OCI-LY7 (cell line): ENCODE results near the gene OTUD5. TPM values are rescaled to one million over a fixed set of nuclear protein-coding genes. Genes with fewer than 3 reads are reported as not detected.
"Not testable (repeated sequence)": the region's sequence is repeated elsewhere in the genome, so short reads cannot be mapped to it uniquely, and the experiment has no call there.

Source experiments
- BruUV-seq: library from RNA; stranded (reverse); fragments of 400-500 nt; replicated peaks from 2 replicates; lab custom pipeline; 2021; lab: Mats Ljungman, UMichigan
- CTCF ChIA-PET: fragments of 300-600 bp; sonication (Branson Sonifier 250); formaldehyde crosslinking; loops from one replicate; lab custom pipeline; 2022; ENCODE audit warnings: antibody characterized with exemption; ENCODE audit not compliant: unreplicated experiment; lab: Charles Lee
- POLR2A ChIA-PET: fragments of 300-600 bp; sonication (Branson Sonifier 250); formaldehyde crosslinking; loops from one replicate; lab custom pipeline; 2022; ENCODE audit warnings: antibody characterized with exemption; lab: Charles Lee
- DNase-seq: peaks from one replicate; pipeline ENCODE4 v3.0.0-alpha.2; 2015; ENCODE audit warnings: low spot score
- H2AFZ ChIP-seq: fragments of 200-600 bp; sonication (generic), shearing (Covaris generic); 2 replicates; pipeline ENCODE4 v1.6.1; 2014; ENCODE audit warnings: mild to moderate bottlenecking, antibody characterized with exemption, low read length, moderate library complexity
- H3K27ac ChIP-seq: fragments of 200-600 bp; sonication (generic); 2 replicates; pipeline ENCODE4 v1.5.1; 2014; ENCODE audit warnings: mixed run types, low read depth, mild to moderate bottlenecking, moderate library complexity, low read length, inconsistent platforms; ENCODE audit not compliant: poor library complexity, severe bottlenecking
- H3K36me3 ChIP-seq: fragments of 200-600 bp; sonication (generic); 2 replicates; pipeline ENCODE4 v1.6.1; 2014; ENCODE audit warnings: mild to moderate bottlenecking, antibody characterized with exemption, low read length, moderate library complexity, mixed read lengths; ENCODE audit not compliant: insufficient read depth
- H3K4me1 ChIP-seq: fragments of 200-600 bp; sonication (generic); 2 replicates; pipeline ENCODE4 v1.5.1; 2014; ENCODE audit warnings: mild to moderate bottlenecking, low read length; ENCODE audit not compliant: insufficient read depth, poor library complexity, severe bottlenecking
- H3K4me2 ChIP-seq: fragments of 200-600 bp; sonication (generic); 2 replicates; pipeline ENCODE4 v1.6.1; 2014; ENCODE audit warnings: mild to moderate bottlenecking, low read length
- H3K4me3 ChIP-seq: fragments of 200-600 bp; sonication (generic); 2 replicates; pipeline ENCODE4 v1.5.1; 2014; ENCODE audit warnings: mild to moderate bottlenecking, low read depth, low read length; ENCODE audit not compliant: poor library complexity, severe bottlenecking
- H3K79me2 ChIP-seq: fragments of 200-600 bp; sonication (generic); 2 replicates; pipeline ENCODE4 v1.6.1; 2016; ENCODE audit warnings: low read depth, mild to moderate bottlenecking, low read length, moderate library complexity, mixed read lengths; ENCODE audit not compliant: insufficient read depth
- H3K9me2 ChIP-seq: fragments of 200-600 bp; sonication (generic); 2 replicates; pipeline ENCODE4 v1.6.1; 2016; ENCODE audit warnings: mild to moderate bottlenecking, low read length, mixed read lengths; ENCODE audit not compliant: insufficient read depth
- H3K9me3 ChIP-seq: fragments of 200-600 bp; sonication (generic); 2 replicates; pipeline ENCODE4 v1.6.1; 2014; ENCODE audit warnings: mild to moderate bottlenecking, mixed run types, low read length, mixed read lengths
- H4K20me1 ChIP-seq: fragments of 200-600 bp; sonication (generic); 2 replicates; pipeline ENCODE4 v1.6.1; 2014; ENCODE audit warnings: mild to moderate bottlenecking, antibody characterized with exemption, low read length, moderate library complexity, mixed read lengths; ENCODE audit not compliant: insufficient read depth
- CTCF ChIP-seq: fragments of 200-600 bp; sonication (generic); conservative IDR thresholded peaks from 2 replicates; pipeline ENCODE4 v1.5.1; 2014; ENCODE audit warnings: mild to moderate bottlenecking, antibody characterized with exemption, low read length, moderate library complexity, mixed read lengths
- EZH2phosphoT487 ChIP-seq: fragments of 200-600 bp; sonication (generic); IDR thresholded peaks from 2 replicates; pipeline ENCODE4 v1.6.1; 2018; ENCODE audit warnings: low read depth, borderline replicate concordance, mild to moderate bottlenecking, mixed run types, antibody characterized with exemption, low read length, moderate library complexity, mixed read lengths
- intact Hi-C: fragments of 100-400 bp; cut with micrococcal nuclease; formaldehyde crosslinking; loops from one replicate; pipeline ENCODE4 v1.10.0; 2022; ENCODE audit not compliant: unreplicated experiment
- small RNA-seq: library from RNA; depleted of rRNA; stranded (forward); fragments of <200 nt; gene quantifications from one replicate; pipeline ENCODE3, GENCODE V24; 2014
- total RNA-seq, 2 experiments: library from RNA; depleted of rRNA in 1 of 2; stranded (reverse); fragments of >200 nt in 1 of 2; shearing (Covaris generic) in 1 of 2; gene quantifications; 2 replicates each; pipeline ENCODE4 v1.2.3, GENCODE V29; 2014 to 2022

OTUD5 gene
- total RNA-seq, 2 experiments from 2014 or later, result 38.5 to 55.7 TPM

DNA sequence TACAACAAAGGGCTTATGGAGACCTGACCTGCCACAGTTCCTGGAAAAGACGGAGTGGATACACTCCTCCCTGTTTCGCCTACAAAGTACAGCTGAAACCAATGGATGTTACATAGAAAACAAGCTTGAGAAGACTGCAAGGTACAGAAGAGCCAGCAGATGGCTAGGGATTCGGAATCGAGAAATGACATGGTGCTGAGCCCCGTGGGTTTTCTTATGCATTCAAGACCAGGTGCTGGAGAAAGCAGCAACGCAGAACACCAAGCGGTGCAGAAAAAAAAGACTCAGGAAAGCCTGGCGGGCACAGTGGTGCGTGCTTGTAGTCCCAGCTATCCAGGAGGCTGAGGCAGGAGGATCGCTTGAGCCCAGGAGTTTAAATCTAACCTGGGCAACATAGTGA lies 73.7 kb downstream of the OTUD5 start:
- H2AFZ ChIP-seq, result no peak overlapping the region
- H3K79me2 ChIP-seq, result no peaks in the 10 kb centered on the region
- DNase-seq, result no peak
- BruUV-seq, result no TSS peak
- no peaks in the 10 kb centered on the region for H3K9me3 ChIP-seq
- no peaks in the 10 kb centered on the region for H4K20me1 ChIP-seq
- no peaks in the 10 kb centered on the region for H3K36me3 ChIP-seq
- H3K9me2 ChIP-seq, result no peaks in the 10 kb centered on the region
- ChIA-PET CTCF (no interaction called here), POLR2A (interaction anchor here (0.6 to 0.7 kb wide), 3 partner anchors 10 to 274 kb away, joined by 3 to 4 read pairs (median 4); no protein-coding TSS in a partner anchor)
- no peaks in the 10 kb centered on the region for H3K4me1 ChIP-seq
- no peak overlapping the region for H3K4me3 ChIP-seq
- no peak for TF ChIP-seq CTCF
- no peak for TF ChIP-seq EZH2phosphoT487
- no peak overlapping the region for H3K27ac ChIP-seq
- no peak overlapping the region for H3K4me2 ChIP-seq
- intact Hi-C loops, result no loop called here

- H2AFZ ChIP-seq, H3K27ac ChIP-seq, H3K9me2 ChIP-seq, H3K4me3 ChIP-seq, POLR2A ChIA-PET, intact Hi-C loops, H3K4me2 ChIP-seq, BruUV-seq, H4K20me1 ChIP-seq, DNase-seq, H3K36me3 ChIP-seq, H3K9me3 ChIP-seq, H3K79me2 ChIP-seq, CTCF ChIA-PET, H3K4me1 ChIP-seq: not testable (repeated sequence)
Measured at GRCh38 chrX:48876944-48877343, 80.5 kb downstream of the OTUD5 start.

Small RNA genes within 50 kb of the gene (small RNA-seq; reads per million reads assigned to genes)
- gene RNU6-722P, result not detected

Other genes with a start within 250 kb of the OTUD5 start
- gene GLOD5, start 195.9 kb downstream of the OTUD5 start, total RNA-seq (2014; rRNA removed; shearing (Covaris generic)), result not detected in 2 replicates
- gene GLOD5, start 195.9 kb downstream of the OTUD5 start, total RNA-seq (2022), result not detected in 2 replicates
- not detected in 2 replicates for gene GATA1, start 171.0 kb downstream of the OTUD5 start, total RNA-seq (2014; rRNA removed; shearing (Covaris generic))
- not detected in 2 replicates for gene GATA1, start 171.0 kb downstream of the OTUD5 start, total RNA-seq (2022)
- gene HDAC6, start 155.5 kb downstream of the OTUD5 start, total RNA-seq (2014; rRNA removed; shearing (Covaris generic)), result 62.0 and 73.6 TPM in 2 replicates
- 108 and 121 TPM in 2 replicates for gene HDAC6, start 155.5 kb downstream of the OTUD5 start, total RNA-seq (2022)
- 0.26 and 0.60 TPM in 2 replicates for gene ERAS, start 131.1 kb downstream of the OTUD5 start, total RNA-seq (2014; rRNA removed; shearing (Covaris generic))
- 0.30 TPM in 1 of 2 replicates, not detected in the other for gene ERAS, start 131.1 kb downstream of the OTUD5 start, total RNA-seq (2022)
- not detected in 2 replicates for gene PCSK1N, start 122.0 kb downstream of the OTUD5 start, total RNA-seq (2014; rRNA removed; shearing (Covaris generic))
- not detected in 2 replicates for gene PCSK1N, start 122.0 kb downstream of the OTUD5 start, total RNA-seq (2022)
- gene TIMM17B, start 59.8 kb downstream of the OTUD5 start, total RNA-seq (2014; rRNA removed; shearing (Covaris generic)), result 54.3 and 83.3 TPM in 2 replicates
- 79.3 and 90.0 TPM in 2 replicates for gene TIMM17B, start 59.8 kb downstream of the OTUD5 start, total RNA-seq (2022)
- gene PQBP1, start 59.7 kb downstream of the OTUD5 start, total RNA-seq (2014; rRNA removed; shearing (Covaris generic)), result 72.7 and 90.5 TPM in 2 replicates
- 79.6 and 93.0 TPM in 2 replicates for gene PQBP1, start 59.7 kb downstream of the OTUD5 start, total RNA-seq (2022)
- gene SLC35A2, start 46.0 kb downstream of the OTUD5 start, total RNA-seq (2014; rRNA removed; shearing (Covaris generic)), result 7.1 and 9.9 TPM in 2 replicates
- 18.4 and 22.2 TPM in 2 replicates for gene SLC35A2, start 46.0 kb downstream of the OTUD5 start, total RNA-seq (2022)
- gene PIM2, start 38.6 kb downstream of the OTUD5 start, total RNA-seq (2014; rRNA removed; shearing (Covaris generic)), result 41.7 and 60.3 TPM in 2 replicates
- 146 and 148 TPM in 2 replicates for gene PIM2, start 38.6 kb downstream of the OTUD5 start, total RNA-seq (2022)
- 4.0 and 7.6 TPM in 2 replicates for gene KCND1, start 14.2 kb upstream of the OTUD5 start, total RNA-seq (2014; rRNA removed; shearing (Covaris generic))
- 8.8 and 13.6 TPM in 2 replicates for gene KCND1, start 14.2 kb upstream of the OTUD5 start, total RNA-seq (2022)
- gene GRIPAP1, start 44.7 kb upstream of the OTUD5 start, total RNA-seq (2014; rRNA removed; shearing (Covaris generic)), result 27.5 and 42.7 TPM in 2 replicates
- gene GRIPAP1, start 44.7 kb upstream of the OTUD5 start, total RNA-seq (2022), result 95.9 and 98.3 TPM in 2 replicates
- 7.6 and 10.2 TPM in 2 replicates for gene TFE3, start 85.8 kb upstream of the OTUD5 start, total RNA-seq (2014; rRNA removed; shearing (Covaris generic))
- gene TFE3, start 85.8 kb upstream of the OTUD5 start, total RNA-seq (2022), result 19.0 and 19.8 TPM in 2 replicates
- gene CCDC120, start 101.4 kb upstream of the OTUD5 start, total RNA-seq (2014; rRNA removed; shearing (Covaris generic)), result 0.95 and 1.4 TPM in 2 replicates
- gene CCDC120, start 101.4 kb upstream of the OTUD5 start, total RNA-seq (2022), result 3.6 and 4.1 TPM in 2 replicates
- gene PRAF2, start 116.4 kb upstream of the OTUD5 start, total RNA-seq (2014; rRNA removed; shearing (Covaris generic)), result 2.3 and 8.1 TPM in 2 replicates
- 17.5 and 20.3 TPM in 2 replicates for gene PRAF2, start 116.4 kb upstream of the OTUD5 start, total RNA-seq (2022)
- 32.4 and 37.6 TPM in 2 replicates for gene WDR45, start 122.3 kb upstream of the OTUD5 start, total RNA-seq (2014; rRNA removed; shearing (Covaris generic))
- 46.2 and 48.7 TPM in 2 replicates for gene WDR45, start 122.3 kb upstream of the OTUD5 start, total RNA-seq (2022)
- 18.8 and 27.5 TPM in 2 replicates for gene GPKOW, start 166.1 kb upstream of the OTUD5 start, total RNA-seq (2014; rRNA removed; shearing (Covaris generic))
- 16.8 and 17.7 TPM in 2 replicates for gene GPKOW, start 166.1 kb upstream of the OTUD5 start, total RNA-seq (2022)
- 0.85 and 1.0 TPM in 2 replicates for gene MAGIX, start 205.2 kb upstream of the OTUD5 start, total RNA-seq (2014; rRNA removed; shearing (Covaris generic))
- gene MAGIX, start 205.2 kb upstream of the OTUD5 start, total RNA-seq (2022), result 1.1 and 1.7 TPM in 2 replicates
- 16.7 and 21.2 TPM in 2 replicates for gene PLP2, start 214.3 kb upstream of the OTUD5 start, total RNA-seq (2014; rRNA removed; shearing (Covaris generic))
- gene PLP2, start 214.3 kb upstream of the OTUD5 start, total RNA-seq (2022), result 54.3 and 56.9 TPM in 2 replicates
- 9.9 and 10.6 TPM in 2 replicates for gene PRICKLE3, start 228.8 kb upstream of the OTUD5 start, total RNA-seq (2014; rRNA removed; shearing (Covaris generic))
- gene PRICKLE3, start 228.8 kb upstream of the OTUD5 start, total RNA-seq (2022), result 11.0 and 16.7 TPM in 2 replicates
- gene SYP, start 242.6 kb upstream of the OTUD5 start, total RNA-seq (2014; rRNA removed; shearing (Covaris generic)), result 0.79 and 2.3 TPM in 2 replicates
- 2.3 and 2.9 TPM in 2 replicates for gene SYP, start 242.6 kb upstream of the OTUD5 start, total RNA-seq (2022)